K562 (cell line): ENCODE results near the gene BCAS3. TPM values are rescaled to one million over a fixed set of nuclear protein-coding genes. Genes with fewer than 3 reads are reported as not detected.

Experiments used
- ATAC-seq: fragments of 200-7000 bp; cut with Tn5 transposase; 3 replicates; pipeline ENCODE4 v1.9.1; 2020; ENCODE audit warnings: moderate library complexity
- BruUV-seq: library from RNA; stranded (reverse); fragments of 400-500 nt; replicated peaks from 2 replicates; lab custom pipeline; 2021; lab: Mats Ljungman, UMichigan
- CTCF ChIA-PET: fragments of 300-600 bp; formaldehyde crosslinking; extraction: SDS; loops from one replicate; lab custom pipeline; 2021; ENCODE audit warnings: low intra/inter-chr PET ratio; lab: Yijun Ruan, JAX
- POLR2A ChIA-PET: fragments of 300-600, 350-650 bp; sonication (Branson Sonifier 250); formaldehyde crosslinking; extraction: SDS; loops from one replicate; lab custom pipeline; 2021; ENCODE audit warnings: antibody characterized with exemption, inconsistent platforms; lab: Yijun Ruan, JAX
- DNase-seq, 4 experiments: peaks; one replicate each; pipeline versions ENCODE4 v3.0.0 to v3.0.0-alpha.2; 2011 to 2018; ENCODE audit warnings: low spot score in 3 of 4, mixed read lengths in 3 of 4; ENCODE audit errors: extremely low read depth in 1 of 4
- FAIRE-seq: peaks from 2 replicates; lab custom pipeline; 2011; peaks lifted over from hg19 to GRCh38; lab: Jason Lieb, UNC
- H2AFZ ChIP-seq: 2 replicates; pipeline ENCODE4 v1.6.0; 2011; ENCODE audit warnings: low read depth, low read length, control low read depth, inconsistent platforms
- H3K27ac ChIP-seq: fragments of 200-600 bp; 3 replicates; pipeline ENCODE4 v1.8.0; 2011; ENCODE audit warnings: low read depth, mild to moderate bottlenecking, control low read depth, inconsistent platforms, low read length, moderate library complexity, mixed read lengths; ENCODE audit errors: extremely low read depth
- H3K27me3 ChIP-seq, 2 experiments: fragments of 300-600 bp in 1 of 2; 2 replicates in 1 of 2; 3 replicates in 1 of 2; pipeline versions ENCODE4 v1.6.0 to v1.8.0; 2011; ENCODE audit warnings: inconsistent platforms in 2 of 2, low read length in 2 of 2, mild to moderate bottlenecking in 1 of 2, mixed read lengths in 1 of 2, moderate library complexity in 1 of 2; ENCODE audit not compliant: control insufficient read depth in 2 of 2, insufficient read depth in 2 of 2
- H3K36me3 ChIP-seq: fragments of 300-600 bp; 3 replicates; pipeline ENCODE4 v1.8.0; 2011; ENCODE audit warnings: mild to moderate bottlenecking, low read length, inconsistent platforms; ENCODE audit not compliant: control insufficient read depth, insufficient read depth
- H3K4me1 ChIP-seq, 2 experiments: fragments of 200-600 bp in 1 of 2; replicated peaks in 1 of 2; 2 replicates in 1 of 2; 3 replicates in 1 of 2; pipeline versions ENCODE4 v1.5.1 to v1.8.0; 2011; ENCODE audit warnings: inconsistent platforms in 2 of 2, low read length in 2 of 2, mild to moderate bottlenecking in 1 of 2, mixed read lengths in 1 of 2, moderate library complexity in 1 of 2; ENCODE audit not compliant: control insufficient read depth in 2 of 2, insufficient read depth in 2 of 2
- H3K4me2 ChIP-seq: 2 replicates; pipeline ENCODE4 v1.6.1; 2011; ENCODE audit warnings: low read length, control low read depth, inconsistent platforms, mixed read lengths; ENCODE audit not compliant: insufficient read depth
- H3K4me3 ChIP-seq: fragments of 200-600 bp; sonication (generic), shearing (Covaris generic); 2 replicates; pipeline ENCODE4 v1.5.1; 2016; ENCODE audit warnings: control low read depth, inconsistent platforms
- H3K79me2 ChIP-seq: fragments of 200-600 bp; 3 replicates; pipeline ENCODE4 v1.8.0; 2011; ENCODE audit warnings: low read length, inconsistent platforms; ENCODE audit not compliant: control insufficient read depth, insufficient read depth
- H3K9ac ChIP-seq, 2 experiments: 2 replicates each; pipeline versions ENCODE4 v1.6.0 to v1.6.1; 2011; ENCODE audit warnings: low read depth in 2 of 2, low read length in 2 of 2, control low read depth in 1 of 2, inconsistent platforms in 1 of 2, mild to moderate bottlenecking in 1 of 2, mixed read lengths in 1 of 2; ENCODE audit not compliant: insufficient read depth in 1 of 2
- H3K9me1 ChIP-seq: one replicate; pipeline ENCODE4 v1.6.0; 2011; ENCODE audit warnings: inconsistent platforms, mild to moderate bottlenecking, low read length, moderate library complexity; ENCODE audit not compliant: control insufficient read depth, insufficient read depth
- H3K9me3 ChIP-seq: replicated peaks from 2 replicates; pipeline ENCODE4 v1.5.1; 2011; ENCODE audit warnings: low read depth, low read length, inconsistent platforms; ENCODE audit not compliant: control insufficient read depth, insufficient read depth
- H4K20me1 ChIP-seq: replicated peaks from 2 replicates; pipeline ENCODE4 v1.6.1; 2011; ENCODE audit warnings: low read length, inconsistent platforms, mixed read lengths; ENCODE audit not compliant: control insufficient read depth, insufficient read depth
- MAFF ChIP-seq: IDR thresholded peaks from 2 replicates; pipeline ENCODE4 v1.6.1; 2012; ENCODE audit warnings: low read length, improper control_type of control experiment
- ZFP30 ChIP-seq: fragments of 250-450 bp; sonication (Bioruptor Pico); IDR thresholded peaks from 2 replicates; pipeline ENCODE4 v1.8.0; 2022; ENCODE audit warnings: moderate library complexity, mild to moderate bottlenecking, inconsistent platforms, borderline replicate concordance
- ZNF586 ChIP-seq: fragments of 450-650 bp; formaldehyde crosslinking; conservative IDR thresholded peaks from 2 replicates; pipeline ENCODE4 v1.4.0; 2020; ENCODE audit warnings: mild to moderate bottlenecking, moderate library complexity
- WGBS: fragments of 100-300 bp; shearing (Covaris generic); methylation state at CpG from one replicate; pipeline ENCODE4 v1.1.6; 2016; ENCODE audit warnings: low coverage, mixed read lengths; ENCODE audit not compliant: insufficient coverage; ENCODE audit errors: missing lambda C conversion rate; 5-methylcytosine and 5-hydroxymethylcytosine counted together
- in situ Hi-C: fragments of 300-500 bp; cut with MboI; formaldehyde crosslinking; loops from 4 replicates; pipeline ENCODE4 v1.15.0; 2018; ENCODE audit warnings: inconsistent platforms, mixed read lengths
- intact Hi-C: fragments of 100-400 bp; cut with micrococcal nuclease; formaldehyde crosslinking; loops from 2 replicates; pipeline ENCODE4 v1.14.2; 2022
- polyA plus RNA-seq, 8 experiments: library from polyadenylated mRNA; depleted of rRNA in 4 of 8; stranded (reverse) in 5 of 8; unstranded in 3 of 8; fragments of >200 nt; fragmentation: Nextera tagmentation in 2 of 8; fragmentation: Illumina TruSeq in 1 of 8; extraction: Ambion mirVana in 2 of 8; extraction: Trizol in 1 of 8; gene quantifications; 2 replicates each; pipeline versions ENCODE4 v1.2.1 to v1.2.3, GENCODE V29; 2011 to 2014; ENCODE audit warnings: inconsistent platforms in 1 of 8, missing spikeins in 1 of 8
- total RNA-seq, 7 experiments: library from RNA; depleted of rRNA in 6 of 7; stranded (reverse); fragments of >200 nt in 6 of 7; fragmentation: Illumina TruSeq in 2 of 7; extraction: Trizol in 2 of 7; gene quantifications; 2 replicates each; pipeline versions ENCODE4 v1.2.1 to v1.2.3, GENCODE V29; 2011 to 2021; ENCODE audit warnings: low replicate concordance in 1 of 7
- TF ChIP-seq, protein P1 (sequence below), 3 experiments: fragments of 200-800 bp in 1 of 3; fragments of 250-450 bp in 1 of 3; fragments of 450-650 bp in 1 of 3; sonication (Bioruptor Pico) in 1 of 3; sonication (Bioruptor generic) in 1 of 3; formaldehyde crosslinking in 1 of 3; IDR thresholded peaks; 2 replicates each; pipeline versions ENCODE4 v1.6.1 to v1.8.0; 2016 to 2022; ENCODE audit warnings: mild to moderate bottlenecking in 2 of 3, missing genetic modification characterization in 2 of 3, missing compliant biosample characterization in 1 of 3, moderate library complexity in 1 of 3

BCAS3 gene
- total and polyA plus RNA-seq, 9 of the 15 experiments (the other 6 are each of a cell fraction or from before 2014, with no cell fraction given): 1.9 to 5.5 (median 3.5) TPM

- ChIA-PET POLR2A (interaction anchor here (0.7 to 1.5 kb wide), 2 partner anchors 61 to 170 kb away, joined by 3 read pairs; no protein-coding TSS in a partner anchor), CTCF (interaction anchor here (0.7 to 1.8 kb wide), 3 partner anchors 171 to 424 kb away, joined by 3 to 11 read pairs (median 3); no protein-coding TSS in a partner anchor)
- Histone ChIP-seq H3K4me3 (peak overlapping the region; percentile 4; the same call in 1 of the 2 replicates), H3K36me3 (no peaks in the 10 kb centered on the region), H3K9ac (peak overlapping the region in 1 of 2 experiments; percentile 70; a peak in 3 of 4 replicates), H3K4me1 (peaks cover 0 to 45% of the 10 kb centered on the region in 2 experiments; a peak in 4 of 5 replicates), H4K20me1 (no peaks in the 10 kb centered on the region), H3K27ac (no peak overlapping the region), H3K4me2 (no peak overlapping the region), H3K79me2 (no peaks in the 10 kb centered on the region), H3K9me1 (no peaks in the 10 kb centered on the region), H2AFZ (0 out of 2 replicates have a peak overlapping the region, but pooled peaks have one; percentile 60), H3K27me3 (peaks cover 4 to 9% of the 10 kb centered on the region in 2 experiments; a peak in 3 of 5 replicates), H3K9me3 (no peaks in the 10 kb centered on the region)
- FAIRE-seq (no peak), DNase-seq (no peak), ATAC-seq (no peak)
- intact Hi-C loops: loop anchor here (2.0 to 10.0 kb wide), 4 partner anchors 138 to 422 kb away; no protein-coding TSS in a partner anchor
- 36% methylated on average over 14 of the region's 38 CpGs for WGBS
- in situ Hi-C loops: no loop called here
- TF ChIP-seq ZFP30 (CRISPR knock-in tag) (no peak), MAFF (no peak), ZNF586 (CRISPR knock-in tag) (no peak)
- TF ChIP-seq, protein P1, sequence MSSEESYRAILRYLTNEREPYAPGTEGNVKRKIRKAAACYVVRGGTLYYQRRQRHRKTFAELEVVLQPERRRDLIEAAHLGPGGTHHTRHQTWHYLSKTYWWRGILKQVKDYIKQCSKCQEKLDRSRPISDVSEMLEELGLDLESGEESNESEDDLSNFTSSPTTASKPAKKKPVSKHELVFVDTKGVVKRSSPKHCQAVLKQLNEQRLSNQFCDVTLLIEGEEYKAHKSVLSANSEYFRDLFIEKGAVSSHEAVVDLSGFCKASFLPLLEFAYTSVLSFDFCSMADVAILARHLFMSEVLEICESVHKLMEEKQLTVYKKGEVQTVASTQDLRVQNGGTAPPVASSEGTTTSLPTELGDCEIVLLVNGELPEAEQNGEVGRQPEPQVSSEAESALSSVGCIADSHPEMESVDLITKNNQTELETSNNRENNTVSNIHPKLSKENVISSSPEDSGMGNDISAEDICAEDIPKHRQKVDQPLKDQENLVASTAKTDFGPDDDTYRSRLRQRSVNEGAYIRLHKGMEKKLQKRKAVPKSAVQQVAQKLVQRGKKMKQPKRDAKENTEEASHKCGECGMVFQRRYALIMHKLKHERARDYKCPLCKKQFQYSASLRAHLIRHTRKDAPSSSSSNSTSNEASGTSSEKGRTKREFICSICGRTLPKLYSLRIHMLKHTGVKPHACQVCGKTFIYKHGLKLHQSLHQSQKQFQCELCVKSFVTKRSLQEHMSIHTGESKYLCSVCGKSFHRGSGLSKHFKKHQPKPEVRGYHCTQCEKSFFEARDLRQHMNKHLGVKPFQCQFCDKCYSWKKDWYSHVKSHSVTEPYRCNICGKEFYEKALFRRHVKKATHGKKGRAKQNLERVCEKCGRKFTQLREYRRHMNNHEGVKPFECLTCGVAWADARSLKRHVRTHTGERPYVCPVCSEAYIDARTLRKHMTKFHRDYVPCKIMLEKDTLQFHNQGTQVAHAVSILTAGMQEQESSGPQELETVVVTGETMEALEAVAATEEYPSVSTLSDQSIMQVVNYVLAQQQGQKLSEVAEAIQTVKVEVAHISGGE (CRISPR knock-in tag; IDR thresholded peaks at IDR 0.05): peak in 1 of 3 experiments; percentile 83; a peak in 2 of 6 replicates
- BruUV-seq: no TSS peak
These were observed 735.4 kb downstream of the BCAS3 start for GRCh38 chr17:61412860-61413660.
